HG03565 (cell line): ENCODE measurements around the gene DAGLA.

Source experiments
- ATAC-seq: cut with Tn5 transposase; IDR thresholded peaks from one replicate; pipeline ENCODE4 v1.9.1; 2021; ENCODE audit warnings: mild to moderate bottlenecking, moderate library complexity; ENCODE audit not compliant: unreplicated experiment

The DAGLA gene

DNA sequence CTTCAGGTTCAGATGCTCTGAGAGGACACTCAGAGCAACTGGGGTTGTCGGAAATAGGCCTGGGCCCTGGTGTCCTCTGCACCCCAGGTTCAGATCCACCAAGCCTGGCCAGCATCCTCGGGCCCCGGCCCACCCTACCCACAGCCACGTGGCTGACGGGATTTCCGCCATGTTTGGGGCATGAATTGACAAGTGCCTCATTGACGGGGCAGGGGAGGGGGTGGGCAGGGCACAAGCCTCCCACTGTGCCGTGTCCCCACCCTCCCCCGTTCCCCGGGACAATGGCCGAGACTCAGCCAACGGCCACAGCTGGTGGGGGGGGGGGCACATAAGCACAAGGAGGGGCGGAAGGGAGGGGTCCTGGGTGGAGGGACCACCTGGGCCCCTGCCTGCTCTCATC is 80.8 kb downstream of the DAGLA start:
- ATAC-seq, result no peak

GRCh38 chr11:61761440-61762222 is 81.4 kb downstream of the DAGLA start:
- ATAC-seq, result no peak

GRCh38 chr11:61762223-61762615 is 82.0 kb downstream of the DAGLA start:
- ATAC-seq, result no peak

- no peak for ATAC-seq
Observed at GRCh38 chr11:61762798-61763197, 82.6 kb downstream of the DAGLA start.

DNA sequence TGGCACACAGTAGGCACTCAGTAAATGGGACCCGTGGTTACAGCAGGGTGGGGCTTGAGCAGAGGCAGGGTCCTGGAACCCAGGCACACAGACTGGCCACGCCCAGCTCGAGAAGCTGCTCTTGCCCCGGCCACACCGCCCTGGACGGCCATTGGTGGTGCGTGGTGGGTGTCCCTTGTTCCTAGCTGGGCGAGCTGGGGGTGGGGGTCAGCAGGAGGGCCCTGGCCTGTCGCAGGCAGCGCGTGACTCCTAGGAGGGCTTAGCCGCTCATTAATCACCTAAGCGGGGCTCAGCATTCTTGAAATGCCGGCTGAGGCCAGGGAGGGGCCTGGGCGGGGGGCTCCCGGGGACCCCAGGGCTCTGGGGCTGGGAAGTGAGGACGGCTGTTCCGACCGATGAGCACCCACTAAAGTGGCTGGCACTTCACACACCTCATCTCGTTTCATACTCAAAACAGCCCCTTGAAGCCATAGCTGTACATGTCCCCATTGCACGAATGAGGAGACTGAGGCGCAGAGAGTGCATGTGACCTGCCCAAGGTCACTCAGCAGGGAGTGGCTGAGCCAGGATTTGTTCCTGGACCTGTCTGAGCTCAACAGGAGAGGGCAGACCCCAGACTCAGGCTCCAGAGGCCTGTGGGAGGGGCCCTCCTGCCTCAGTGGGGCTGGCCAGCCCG is 83.9 kb downstream of the DAGLA start:
- ATAC-seq, result no peak

DNA sequence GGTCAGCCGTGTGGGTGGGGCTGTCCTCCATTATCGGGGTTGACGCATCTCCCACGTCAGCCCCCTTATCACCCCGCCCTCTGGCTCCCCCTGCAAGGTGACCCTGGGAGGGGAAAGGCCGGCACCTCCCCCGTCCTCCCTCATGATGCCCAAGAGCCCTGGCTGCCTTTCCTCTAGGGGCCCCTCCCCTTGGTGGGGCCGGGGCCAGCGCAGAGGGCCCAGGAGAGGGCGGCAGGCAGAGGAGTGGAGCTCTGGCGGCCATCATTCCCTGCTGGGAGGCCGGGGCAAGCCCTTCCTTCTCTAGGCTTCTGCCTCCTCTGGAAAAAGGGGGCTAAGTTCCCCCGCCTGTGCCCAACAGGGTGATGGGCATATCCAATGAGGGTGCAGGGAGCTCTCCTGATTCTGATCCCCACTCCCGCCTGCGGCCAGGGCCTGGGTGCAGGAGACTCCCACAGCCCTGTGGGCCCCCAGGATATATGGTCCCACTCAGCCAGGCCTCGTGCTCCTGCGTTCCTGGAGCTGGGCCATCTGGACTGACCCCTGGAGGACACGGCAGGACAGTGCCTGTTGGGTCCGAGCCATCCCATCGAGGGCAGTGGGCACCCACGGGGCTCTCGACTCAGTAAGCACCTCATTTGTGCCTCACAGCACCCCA is 84.5 kb downstream of the DAGLA start:
- no peak for ATAC-seq

- no peak for ATAC-seq
Observed at GRCh38 chr11:61765550-61766253, 85.5 kb downstream of the DAGLA start.

DNA sequence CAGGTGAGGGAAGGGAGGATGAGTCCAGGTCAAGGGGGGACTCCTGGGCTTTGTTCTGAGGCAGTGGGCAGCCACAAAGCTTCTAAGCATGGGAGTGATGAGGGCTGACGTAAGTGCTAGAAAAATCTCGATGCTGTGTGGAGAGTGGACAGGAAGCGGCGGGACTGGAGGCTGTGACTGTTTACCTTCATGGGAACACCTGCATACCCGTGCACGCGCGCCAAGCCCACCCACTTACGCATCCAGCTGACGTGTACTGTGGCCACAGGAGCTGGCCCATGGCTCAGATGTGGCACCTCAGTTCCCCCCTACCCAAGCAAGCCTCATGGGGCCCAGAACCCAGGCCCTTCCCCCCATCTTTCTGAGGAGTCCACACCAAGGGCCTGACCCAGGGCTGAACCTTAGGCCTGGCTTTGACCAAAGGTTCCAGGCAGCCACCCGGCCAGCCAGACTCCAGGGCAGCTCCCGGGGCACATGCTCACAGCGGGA is 86.2 kb downstream of the DAGLA start:
- ATAC-seq, result no peak

DNA sequence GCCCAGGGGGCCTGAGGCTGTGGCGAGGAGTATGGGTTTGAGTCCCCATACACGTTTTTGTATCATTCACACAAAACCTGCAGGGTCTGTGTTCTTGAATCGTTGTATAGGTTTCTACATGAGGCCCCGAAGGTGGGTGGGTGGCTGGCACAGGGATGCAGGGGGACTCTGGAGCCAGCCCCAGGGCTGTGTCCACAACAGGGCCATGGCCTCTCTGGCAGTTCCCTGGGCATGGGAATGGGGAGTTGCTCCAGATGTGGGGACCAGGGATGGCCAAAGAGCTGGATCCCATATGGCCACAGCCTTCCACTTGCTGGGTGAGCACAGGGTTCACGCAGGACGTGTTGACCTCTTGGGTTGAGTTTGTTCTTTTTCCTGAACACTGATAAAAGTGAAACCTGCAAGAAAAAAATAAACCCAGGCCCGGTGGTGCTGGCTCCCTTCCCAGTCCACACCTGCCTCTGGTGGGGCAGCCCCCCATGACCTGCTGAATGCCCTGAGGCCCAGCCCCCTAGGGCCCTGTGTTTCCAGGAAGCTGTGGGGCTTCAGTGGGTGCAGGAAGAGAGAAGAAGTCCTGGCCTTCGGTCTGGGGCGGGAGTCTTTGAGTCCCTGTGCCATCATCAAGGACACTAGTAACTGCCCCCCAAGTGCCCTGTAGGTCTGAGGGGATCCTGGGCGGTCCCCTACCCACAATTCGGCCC is 88.3 kb downstream of the DAGLA start:
- no peak for ATAC-seq

- no peak for ATAC-seq
Observed at GRCh38 chr11:61769169-61769920, 89.2 kb downstream of the DAGLA start.

DNA sequence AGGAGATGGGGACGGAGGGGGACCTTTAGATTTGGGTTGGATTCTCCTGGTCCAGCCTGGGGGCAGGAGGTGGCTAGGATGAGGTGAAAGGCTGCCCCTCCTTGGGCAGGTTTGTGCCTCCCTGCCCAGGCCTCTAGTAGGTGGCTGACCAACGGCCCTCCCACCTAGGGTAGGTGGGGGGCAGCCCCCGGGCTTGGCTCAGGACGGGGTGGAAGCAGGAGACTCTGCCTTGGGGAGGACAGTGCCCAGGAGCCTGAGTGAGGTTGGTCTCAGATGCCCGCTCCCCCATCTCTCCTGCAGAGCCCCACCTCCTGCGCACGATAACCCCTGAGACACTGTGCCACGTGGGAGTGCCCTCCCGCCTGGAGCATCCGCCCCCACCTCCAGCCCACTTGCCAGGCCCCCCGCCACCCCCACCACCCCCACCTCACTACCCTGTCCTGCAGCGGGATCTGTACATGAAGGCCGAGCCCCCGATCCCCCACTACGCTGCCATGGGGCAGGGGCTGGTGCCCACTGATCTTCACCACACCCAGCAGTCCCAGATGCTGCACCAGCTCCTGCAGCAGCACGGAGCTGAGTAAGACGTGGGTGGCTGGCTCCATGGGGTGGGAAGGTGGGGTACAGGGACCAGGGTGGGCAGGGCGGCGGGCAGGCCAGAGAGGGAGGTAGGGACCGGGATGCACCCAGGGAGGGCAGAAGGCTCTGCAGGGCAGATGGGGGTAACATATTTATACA is 89.9 kb downstream of the DAGLA start:
- ATAC-seq, result no peak

- ATAC-seq, result no peak
Observed at GRCh38 chr11:61771195-61771894, 91.2 kb downstream of the DAGLA start.

GRCh38 chr11:61771985-61772455 is 91.8 kb downstream of the DAGLA start:
- ATAC-seq, result no peak

DNA sequence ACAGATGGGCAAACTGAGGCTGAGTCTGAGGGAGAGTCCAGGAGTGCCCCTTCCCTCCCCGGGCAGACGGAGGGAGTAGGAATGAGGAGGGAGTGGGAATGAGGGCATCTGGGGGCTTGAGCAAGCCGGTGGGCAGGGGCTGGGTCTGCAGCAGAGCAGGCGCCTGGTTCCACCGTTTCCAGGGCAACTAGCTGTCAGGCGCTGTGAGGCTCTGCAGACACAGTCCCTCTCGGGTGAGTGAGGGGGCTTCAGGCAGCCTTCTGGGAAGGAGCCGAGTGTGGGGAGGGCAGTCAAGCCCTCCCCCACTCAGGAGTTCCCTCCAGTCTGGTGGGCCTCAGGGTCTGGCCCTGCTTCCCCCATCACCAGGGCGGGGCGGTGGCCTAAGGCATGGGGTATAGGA is 93.2 kb downstream of the DAGLA start:
- no peak for ATAC-seq

DNA sequence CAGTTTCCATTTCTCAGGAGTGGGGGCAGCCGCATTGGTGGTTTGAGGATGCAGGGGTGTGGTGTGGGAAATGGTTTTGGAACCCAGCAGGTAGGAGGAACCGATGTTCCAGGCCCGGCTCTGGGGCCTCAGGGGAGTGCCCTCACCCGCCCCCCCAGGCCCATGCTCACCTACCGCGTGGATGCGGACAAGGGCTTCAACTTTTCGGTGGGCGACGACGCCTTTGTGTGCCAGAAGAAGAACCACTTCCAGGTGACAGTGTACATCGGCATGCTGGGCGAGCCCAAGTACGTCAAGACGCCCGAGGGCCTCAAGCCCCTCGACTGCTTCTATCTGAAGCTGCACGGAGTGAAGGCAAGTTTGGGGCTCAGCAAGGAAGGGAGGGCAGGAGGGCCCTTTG is 93.6 kb downstream of the DAGLA start:
- no peak for ATAC-seq

DNA sequence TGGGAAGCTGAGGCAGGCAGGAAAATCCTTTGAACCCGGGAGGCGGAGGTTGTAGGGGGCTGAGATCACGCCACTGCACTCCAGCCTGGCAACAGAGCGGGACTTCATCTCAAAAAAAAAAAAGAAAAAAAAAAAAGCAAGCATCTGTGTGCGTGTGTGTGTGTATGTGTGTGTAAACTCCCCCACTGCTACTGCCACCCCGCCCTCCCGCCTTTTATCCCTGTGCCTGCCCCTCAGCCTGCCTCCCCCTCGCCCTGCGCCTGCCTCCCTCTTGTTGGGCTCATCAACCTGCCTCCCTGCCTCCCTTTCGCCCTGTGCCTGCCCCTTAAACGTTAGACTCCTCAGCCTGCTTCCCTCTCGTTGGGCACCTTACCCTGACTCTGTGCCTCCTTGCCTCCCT is 94.2 kb downstream of the DAGLA start:
- ATAC-seq, result no peak

- ATAC-seq, result no peak
Observed at GRCh38 chr11:61775106-61775505, 94.9 kb downstream of the DAGLA start.
